ENCODE results near the gene TUSC2.

Gene TUSC2

GRCh38 chr3:50356553-50356952 is 28.5 kb upstream of the TUSC2 start:
- Histone ChIP-seq H3K4me2 (peak overlapping the region; percentile 57), H3K4me3 (IDR thresholded peaks at IDR 0.05; ENCODE audit: insufficient read depth, low read depth, low read length) (peak overlapping the region; percentile 4), H3K4me1 (ENCODE audit: low read depth, poor library complexity, severe bottlenecking) (peaks cover 15% of the 10 kb centered on the region), H3K27me3 (ENCODE audit: insufficient read depth, low read depth) (no peaks in the 10 kb centered on the region), H3K79me2 (ENCODE audit: insufficient read depth, low read depth) (peaks cover 24% of the 10 kb centered on the region; the same call in 1 of the 2 replicates), H4K20me1 (ENCODE audit: insufficient read depth) (no peaks in the 10 kb centered on the region), H3K36me3 (ENCODE audit: insufficient read depth) (no peaks in the 10 kb centered on the region), H2AFZ (ENCODE audit: low read depth) (no peak overlapping the region), H3K27ac (no peak overlapping the region), H3K9ac (no peak overlapping the region)
- no peak for TF ChIP-seq CTCF (conservative IDR thresholded peaks at IDR 0.05; ENCODE audit: low read depth, low read length)

GRCh38 chr3:50355829-50356552 is 28.0 kb upstream of the TUSC2 start:
- no peak overlapping the region for H3K4me3 ChIP-seq (IDR thresholded peaks at IDR 0.05; ENCODE audit: insufficient read depth, low read depth, low read length)
- H3K27me3 ChIP-seq (ENCODE audit: insufficient read depth, low read depth) = no peaks in the 10 kb centered on the region
- H3K27ac ChIP-seq = no peak overlapping the region
- no peak for TF ChIP-seq CTCF (conservative IDR thresholded peaks at IDR 0.05; ENCODE audit: low read depth, low read length)
- no peaks in the 10 kb centered on the region for H4K20me1 ChIP-seq (ENCODE audit: insufficient read depth)
- peaks cover 15% of the 10 kb centered on the region for H3K4me1 ChIP-seq (ENCODE audit: low read depth, poor library complexity, severe bottlenecking)
- no peak overlapping the region for H3K9ac ChIP-seq
- H2AFZ ChIP-seq (ENCODE audit: low read depth) = no peak overlapping the region
- H3K4me2 ChIP-seq = peak overlapping the region; percentile 57; the same call in 1 of the 2 replicates
- H3K79me2 ChIP-seq (ENCODE audit: insufficient read depth, low read depth) = peaks cover 24% of the 10 kb centered on the region; the same call in 1 of the 2 replicates
- no peaks in the 10 kb centered on the region for H3K36me3 ChIP-seq (ENCODE audit: insufficient read depth)

- Histone ChIP-seq H3K79me2 (ENCODE audit: insufficient read depth, low read depth) (peaks cover 24% of the 10 kb centered on the region; the same call in 1 of the 2 replicates), H3K27me3 (ENCODE audit: insufficient read depth, low read depth) (no peaks in the 10 kb centered on the region), H3K4me1 (ENCODE audit: low read depth, poor library complexity, severe bottlenecking) (peaks cover 14% of the 10 kb centered on the region), H3K27ac (no peak overlapping the region), H3K36me3 (ENCODE audit: insufficient read depth) (no peaks in the 10 kb centered on the region), H3K9ac (no peak overlapping the region), H3K4me2 (no peak overlapping the region), H2AFZ (ENCODE audit: low read depth) (no peak overlapping the region), H3K4me3 (IDR thresholded peaks at IDR 0.05; ENCODE audit: insufficient read depth, low read depth, low read length) (no peak overlapping the region), H4K20me1 (ENCODE audit: insufficient read depth) (no peaks in the 10 kb centered on the region)
- TF ChIP-seq CTCF (conservative IDR thresholded peaks at IDR 0.05; ENCODE audit: low read depth, low read length) = no peak
Observed at GRCh38 chr3:50354850-50355249, 26.8 kb upstream of the TUSC2 start.

- Histone ChIP-seq H3K9ac (no peak overlapping the region), H3K27ac (no peak overlapping the region), H4K20me1 (ENCODE audit: insufficient read depth) (no peaks in the 10 kb centered on the region), H3K27me3 (ENCODE audit: insufficient read depth, low read depth) (no peaks in the 10 kb centered on the region), H3K4me3 (IDR thresholded peaks at IDR 0.05; ENCODE audit: insufficient read depth, low read depth, low read length) (no peak overlapping the region), H3K4me1 (ENCODE audit: low read depth, poor library complexity, severe bottlenecking) (peaks cover 19% of the 10 kb centered on the region), H2AFZ (ENCODE audit: low read depth) (no peak overlapping the region), H3K36me3 (ENCODE audit: insufficient read depth) (no peaks in the 10 kb centered on the region), H3K4me2 (no peak overlapping the region), H3K79me2 (ENCODE audit: insufficient read depth, low read depth) (peaks cover 24% of the 10 kb centered on the region; the same call in 1 of the 2 replicates)
- no peak for TF ChIP-seq CTCF (conservative IDR thresholded peaks at IDR 0.05; ENCODE audit: low read depth, low read length)
Observed at GRCh38 chr3:50354186-50354764, 26.3 kb upstream of the TUSC2 start.
